ENCODE results near the gene TMEM164.

DNA sequence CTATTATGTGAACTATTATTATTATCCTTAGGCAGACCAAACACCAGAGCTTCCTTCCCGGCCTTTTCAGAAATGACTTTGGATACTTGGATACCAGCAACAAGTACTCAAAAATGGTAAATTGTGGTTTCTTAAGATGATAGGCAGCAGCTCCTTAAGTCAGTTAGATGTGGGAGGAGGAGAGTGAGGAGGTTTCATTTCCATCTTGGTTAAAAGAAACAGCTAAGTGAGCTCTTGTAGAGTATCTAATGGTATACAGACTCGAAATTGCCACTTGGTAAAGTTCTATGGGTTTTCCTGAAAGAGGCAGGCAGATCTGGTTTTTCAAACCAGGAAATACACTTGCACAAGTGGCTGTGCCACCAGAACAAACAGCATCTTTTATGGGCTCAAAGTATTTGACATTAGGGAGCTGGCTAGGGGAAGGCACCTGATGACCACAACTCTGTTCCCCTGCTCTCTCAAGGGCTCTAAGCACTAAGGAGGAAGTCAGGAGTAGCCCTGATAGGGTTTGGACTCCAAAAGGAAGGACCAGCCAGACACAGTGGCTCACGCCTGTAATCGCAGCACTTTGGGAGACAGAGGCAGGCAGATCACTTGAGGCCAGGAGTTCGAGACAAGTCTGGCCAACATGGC, 130.9 kb downstream of the TMEM164 start:
- TF ChIP-seq, protein P1, sequence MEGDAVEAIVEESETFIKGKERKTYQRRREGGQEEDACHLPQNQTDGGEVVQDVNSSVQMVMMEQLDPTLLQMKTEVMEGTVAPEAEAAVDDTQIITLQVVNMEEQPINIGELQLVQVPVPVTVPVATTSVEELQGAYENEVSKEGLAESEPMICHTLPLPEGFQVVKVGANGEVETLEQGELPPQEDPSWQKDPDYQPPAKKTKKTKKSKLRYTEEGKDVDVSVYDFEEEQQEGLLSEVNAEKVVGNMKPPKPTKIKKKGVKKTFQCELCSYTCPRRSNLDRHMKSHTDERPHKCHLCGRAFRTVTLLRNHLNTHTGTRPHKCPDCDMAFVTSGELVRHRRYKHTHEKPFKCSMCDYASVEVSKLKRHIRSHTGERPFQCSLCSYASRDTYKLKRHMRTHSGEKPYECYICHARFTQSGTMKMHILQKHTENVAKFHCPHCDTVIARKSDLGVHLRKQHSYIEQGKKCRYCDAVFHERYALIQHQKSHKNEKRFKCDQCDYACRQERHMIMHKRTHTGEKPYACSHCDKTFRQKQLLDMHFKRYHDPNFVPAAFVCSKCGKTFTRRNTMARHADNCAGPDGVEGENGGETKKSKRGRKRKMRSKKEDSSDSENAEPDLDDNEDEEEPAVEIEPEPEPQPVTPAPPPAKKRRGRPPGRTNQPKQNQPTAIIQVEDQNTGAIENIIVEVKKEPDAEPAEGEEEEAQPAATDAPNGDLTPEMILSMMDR (IDR thresholded peaks at IDR 0.05) = no peak
- no peak for TF ChIP-seq POLR2A (IDR thresholded peaks at IDR 0.05)
- no peak for TF ChIP-seq EP300 (IDR thresholded peaks at IDR 0.05)
